ENCODE results near the gene RASGRF2.
"Not testable (repeated sequence)": the region's sequence is repeated elsewhere in the genome, so short reads cannot be mapped to it uniquely, and the experiment has no call there.

Gene RASGRF2

GRCh38 chr5:81016116-81016515 lies 56.0 kb downstream of the RASGRF2 start:
- Histone ChIP-seq H3K36me3 (no peaks in the 10 kb centered on the region), H3K4me1 (peaks cover 10% of the 10 kb centered on the region), H3K27me3 (no peaks in the 10 kb centered on the region), H3K9me3 (peaks cover 11% of the 10 kb centered on the region; the same call in 1 of the 2 replicates), H3K9ac (no peak overlapping the region), H4K20me1 (no peaks in the 10 kb centered on the region), H3K4me3 (no peak overlapping the region), H3K4me2 (no peak overlapping the region), H3K27ac (no peak overlapping the region)
- TF ChIP-seq Cebpa-rat (IDR thresholded peaks at IDR 0.05), result no peak

GRCh38 chr5:81017320-81017719 lies 57.2 kb downstream of the RASGRF2 start:
- Histone ChIP-seq H3K27me3 (no peaks in the 10 kb centered on the region), H3K36me3 (no peaks in the 10 kb centered on the region), H3K9ac (no peak overlapping the region), H4K20me1 (no peaks in the 10 kb centered on the region), H3K27ac (no peak overlapping the region), H3K4me1 (peaks cover 10% of the 10 kb centered on the region), H3K9me3 (peaks cover 10% of the 10 kb centered on the region; the same call in 1 of the 2 replicates), H3K4me3 (no peak overlapping the region), H3K4me2 (no peak overlapping the region)
- no peak for TF ChIP-seq Cebpa-rat (IDR thresholded peaks at IDR 0.05)

GRCh38 chr5:81018608-81019007 lies 58.4 kb downstream of the RASGRF2 start:
- not testable (repeated sequence) for H3K36me3 ChIP-seq, H3K9ac ChIP-seq, H3K27ac ChIP-seq, H3K27me3 ChIP-seq, H3K9me3 ChIP-seq, H3K4me2 ChIP-seq, H3K4me1 ChIP-seq, H3K4me3 ChIP-seq, H4K20me1 ChIP-seq

GRCh38 chr5:81019748-81020147 lies 59.6 kb downstream of the RASGRF2 start:
- no peaks in the 10 kb centered on the region for H3K27me3 ChIP-seq
- H3K9me3 ChIP-seq, result no peaks in the 10 kb centered on the region; the same call in 1 of the 2 replicates
- H3K4me1 ChIP-seq, result no peaks in the 10 kb centered on the region
- H4K20me1 ChIP-seq, result no peaks in the 10 kb centered on the region
- TF ChIP-seq Cebpa-rat (IDR thresholded peaks at IDR 0.05), result no peak
- no peak overlapping the region for H3K9ac ChIP-seq
- H3K4me3 ChIP-seq, result no peak overlapping the region
- H3K4me2 ChIP-seq, result no peak overlapping the region
- no peaks in the 10 kb centered on the region for H3K36me3 ChIP-seq
- no peak overlapping the region for H3K27ac ChIP-seq

GRCh38 chr5:81020478-81021167 lies 60.5 kb downstream of the RASGRF2 start:
- Histone ChIP-seq H3K9me3 (no peaks in the 10 kb centered on the region), H3K9ac (no peak overlapping the region), H3K27ac (no peak overlapping the region), H3K36me3 (no peaks in the 10 kb centered on the region), H3K27me3 (no peaks in the 10 kb centered on the region), H4K20me1 (no peaks in the 10 kb centered on the region), H3K4me3 (no peak overlapping the region), H3K4me1 (no peaks in the 10 kb centered on the region), H3K4me2 (no peak overlapping the region)
- TF ChIP-seq Cebpa-rat (IDR thresholded peaks at IDR 0.05), result no peak

GRCh38 chr5:81021486-81021885 lies 61.3 kb downstream of the RASGRF2 start:
- Histone ChIP-seq H3K4me1 (no peaks in the 10 kb centered on the region), H3K4me3 (no peak overlapping the region), H3K4me2 (no peak overlapping the region), H3K9me3 (no peaks in the 10 kb centered on the region), H4K20me1 (no peaks in the 10 kb centered on the region), H3K36me3 (no peaks in the 10 kb centered on the region), H3K27me3 (no peaks in the 10 kb centered on the region), H3K27ac (no peak overlapping the region), H3K9ac (no peak overlapping the region)
- no peak for TF ChIP-seq Cebpa-rat (IDR thresholded peaks at IDR 0.05)

- H3K9ac ChIP-seq, result no peak overlapping the region
- H4K20me1 ChIP-seq, result no peaks in the 10 kb centered on the region
- H3K4me1 ChIP-seq, result no peaks in the 10 kb centered on the region
- H3K9me3 ChIP-seq, result no peaks in the 10 kb centered on the region
- no peak for TF ChIP-seq Cebpa-rat (IDR thresholded peaks at IDR 0.05)
- no peak overlapping the region for H3K4me3 ChIP-seq
- no peaks in the 10 kb centered on the region for H3K36me3 ChIP-seq
- no peak overlapping the region for H3K4me2 ChIP-seq
- H3K27ac ChIP-seq, result no peak overlapping the region
- H3K27me3 ChIP-seq, result no peaks in the 10 kb centered on the region
Measured at GRCh38 chr5:81021951-81022687, 62.0 kb downstream of the RASGRF2 start.

- H3K27me3 ChIP-seq, result no peaks in the 10 kb centered on the region
- no peaks in the 10 kb centered on the region for H4K20me1 ChIP-seq
- no peaks in the 10 kb centered on the region for H3K36me3 ChIP-seq
- H3K9me3 ChIP-seq, result no peaks in the 10 kb centered on the region
- no peak overlapping the region for H3K4me3 ChIP-seq
- no peaks in the 10 kb centered on the region for H3K4me1 ChIP-seq
- TF ChIP-seq Cebpa-rat (IDR thresholded peaks at IDR 0.05), result no peak
- no peak overlapping the region for H3K4me2 ChIP-seq
- no peak overlapping the region for H3K27ac ChIP-seq
- H3K9ac ChIP-seq, result no peak overlapping the region
Measured at GRCh38 chr5:81022688-81023084, 62.5 kb downstream of the RASGRF2 start.

- H4K20me1 ChIP-seq, result no peaks in the 10 kb centered on the region
- H3K36me3 ChIP-seq, result no peaks in the 10 kb centered on the region
- no peak overlapping the region for H3K4me3 ChIP-seq
- H3K9ac ChIP-seq, result no peak overlapping the region
- H3K27ac ChIP-seq, result no peak overlapping the region
- H3K9me3 ChIP-seq, result no peaks in the 10 kb centered on the region
- TF ChIP-seq Cebpa-rat (IDR thresholded peaks at IDR 0.05), result no peak
- no peaks in the 10 kb centered on the region for H3K4me1 ChIP-seq
- no peak overlapping the region for H3K4me2 ChIP-seq
- H3K27me3 ChIP-seq, result no peaks in the 10 kb centered on the region
Measured at GRCh38 chr5:81023261-81023970, 63.3 kb downstream of the RASGRF2 start.

GRCh38 chr5:81027481-81028058 lies 67.4 kb downstream of the RASGRF2 start:
- no peak for TF ChIP-seq Cebpa-rat (IDR thresholded peaks at IDR 0.05)
- H3K4me1 ChIP-seq, result no peaks in the 10 kb centered on the region
- no peak overlapping the region for H3K27ac ChIP-seq
- H3K4me2 ChIP-seq, result no peak overlapping the region
- no peaks in the 10 kb centered on the region for H3K36me3 ChIP-seq
- H3K9ac ChIP-seq, result no peak overlapping the region
- no peak overlapping the region for H3K4me3 ChIP-seq
- no peaks in the 10 kb centered on the region for H3K27me3 ChIP-seq
- no peaks in the 10 kb centered on the region for H4K20me1 ChIP-seq
- peaks cover 6% of the 10 kb centered on the region; the same call in 1 of the 2 replicates for H3K9me3 ChIP-seq

GRCh38 chr5:81028888-81029287 lies 68.7 kb downstream of the RASGRF2 start:
- H3K27ac ChIP-seq, H3K4me3 ChIP-seq, H3K4me1 ChIP-seq, H3K36me3 ChIP-seq, H3K9me3 ChIP-seq, H3K9ac ChIP-seq, H4K20me1 ChIP-seq, H3K27me3 ChIP-seq, H3K4me2 ChIP-seq: not testable (repeated sequence)

GRCh38 chr5:81029736-81030135 lies 69.6 kb downstream of the RASGRF2 start:
- not testable (repeated sequence) for H3K9ac ChIP-seq, H3K27ac ChIP-seq, H4K20me1 ChIP-seq, H3K9me3 ChIP-seq, H3K4me3 ChIP-seq, H3K27me3 ChIP-seq, H3K4me2 ChIP-seq, H3K36me3 ChIP-seq, H3K4me1 ChIP-seq

- not testable (repeated sequence) for H3K36me3 ChIP-seq, H3K4me3 ChIP-seq, H3K27me3 ChIP-seq, H3K9ac ChIP-seq, H3K27ac ChIP-seq, H4K20me1 ChIP-seq, H3K4me2 ChIP-seq, H3K9me3 ChIP-seq, H3K4me1 ChIP-seq
Measured at GRCh38 chr5:81030236-81031034, 70.3 kb downstream of the RASGRF2 start.
